H9 (cell line): ENCODE measurements around the gene RAD54L. TPM values are rescaled to one million over a fixed set of nuclear protein-coding genes. Genes with fewer than 3 reads are reported as not detected.

Experiments used
- DNase-seq: peaks from one replicate; pipeline ENCODE4 v3.0.0-alpha.2; 2017
- H2AFZ ChIP-seq: one replicate; pipeline ENCODE4 v1.6.1; 2013; ENCODE audit warnings: mild to moderate bottlenecking, low read length, control low read depth, moderate library complexity
- H2AK5ac ChIP-seq: 2 replicates; pipeline ENCODE4 v1.6.1; 2013; ENCODE audit warnings: low read length, control low read depth, mixed read lengths; ENCODE audit not compliant: insufficient read length
- H2BK120ac ChIP-seq: one replicate; pipeline ENCODE4 v1.6.1; 2013; ENCODE audit warnings: low read depth, mild to moderate bottlenecking, low read length, control low read depth, inconsistent platforms; ENCODE audit not compliant: poor library complexity, severe bottlenecking
- H2BK12ac ChIP-seq: 2 replicates; pipeline ENCODE4 v1.6.1; 2013; ENCODE audit warnings: low read length, control low read depth, mixed read lengths, low read depth; ENCODE audit not compliant: insufficient read length
- H2BK15ac ChIP-seq: 2 replicates; pipeline ENCODE4 v1.6.1; 2013; ENCODE audit warnings: low read depth, low read length, control low read depth
- H2BK20ac ChIP-seq: one replicate; pipeline ENCODE4 v1.6.1; 2013; ENCODE audit warnings: low read depth, mild to moderate bottlenecking, low read length, control low read depth, inconsistent platforms; ENCODE audit not compliant: poor library complexity, severe bottlenecking
- H2BK5ac ChIP-seq: 2 replicates; pipeline ENCODE4 v1.6.1; 2013; ENCODE audit warnings: low read length, control low read depth, mixed read lengths; ENCODE audit not compliant: insufficient read length
- H3K14ac ChIP-seq: 2 replicates; pipeline ENCODE4 v1.6.1; 2013; ENCODE audit warnings: low read length, control low read depth; ENCODE audit not compliant: insufficient read depth
- H3K18ac ChIP-seq: 2 replicates; pipeline ENCODE4 v1.6.1; 2013; ENCODE audit warnings: low read depth, mild to moderate bottlenecking, mixed read lengths, low read length, control low read depth; ENCODE audit not compliant: insufficient read length
- H3K23ac ChIP-seq: 2 replicates; pipeline ENCODE4 v1.6.1; 2013; ENCODE audit warnings: low read length, control low read depth, mixed read lengths, low read depth; ENCODE audit not compliant: insufficient read length
- H3K23me2 ChIP-seq: 2 replicates; pipeline ENCODE4 v1.6.1; 2013; ENCODE audit warnings: low read depth, mild to moderate bottlenecking, mixed read lengths, low read length, control low read depth; ENCODE audit not compliant: insufficient read length, poor library complexity, severe bottlenecking
- H3K27ac ChIP-seq: 2 replicates; pipeline ENCODE4 v1.5.1; 2013; ENCODE audit warnings: low read length, control low read depth, mixed read lengths, low read depth; ENCODE audit not compliant: insufficient read length
- H3K27me3 ChIP-seq: 2 replicates; pipeline ENCODE4 v1.6.1; 2013; ENCODE audit warnings: low read length, control low read depth, inconsistent platforms; ENCODE audit not compliant: insufficient read depth
- H3K4ac ChIP-seq: 2 replicates; pipeline ENCODE4 v1.6.1; 2013; ENCODE audit warnings: low read depth, mild to moderate bottlenecking, control low read depth, inconsistent platforms, low read length, moderate library complexity
- H3K4me1 ChIP-seq: 2 replicates; pipeline ENCODE4 v1.6.1; 2013; ENCODE audit warnings: low read length, control low read depth, inconsistent platforms; ENCODE audit not compliant: insufficient read depth
- H3K4me2 ChIP-seq: 2 replicates; pipeline ENCODE4 v1.6.1; 2013; ENCODE audit warnings: low read length, control low read depth, mixed read lengths; ENCODE audit not compliant: insufficient read length, insufficient read depth
- H3K56ac ChIP-seq: 2 replicates; pipeline ENCODE4 v1.6.1; 2013; ENCODE audit warnings: low read depth, mild to moderate bottlenecking, mixed read lengths, low read length, control low read depth; ENCODE audit not compliant: insufficient read length
- H3K79me1 ChIP-seq: 2 replicates; pipeline ENCODE4 v1.6.1; 2013; ENCODE audit warnings: low read depth, mild to moderate bottlenecking, moderate library complexity, low read length, control low read depth, inconsistent platforms; ENCODE audit not compliant: insufficient read depth, poor library complexity, severe bottlenecking
- H3K79me2 ChIP-seq: 2 replicates; pipeline ENCODE4 v1.6.1; 2013; ENCODE audit warnings: low read length, control low read depth, inconsistent platforms; ENCODE audit not compliant: insufficient read depth
- H3K9ac ChIP-seq: 2 replicates; pipeline ENCODE4 v1.6.1; 2013; ENCODE audit warnings: low read length, control low read depth, mixed read lengths; ENCODE audit not compliant: insufficient read length; ENCODE audit errors: extremely low read depth
- H3K9me3 ChIP-seq: one replicate; pipeline ENCODE4 v1.6.1; 2013; ENCODE audit warnings: low read depth, low read length, inconsistent platforms; ENCODE audit not compliant: control insufficient read depth
- H3T11ph ChIP-seq: one replicate; pipeline ENCODE4 v1.6.1; 2013; ENCODE audit warnings: mild to moderate bottlenecking, low read length, control low read depth, inconsistent platforms
- H4K20me1 ChIP-seq: one replicate; pipeline ENCODE4 v1.6.1; 2013; ENCODE audit not compliant: control insufficient read depth, insufficient read length, insufficient read depth
- H4K5ac ChIP-seq: 2 replicates; pipeline ENCODE4 v1.6.1; 2013; ENCODE audit warnings: low read depth, mild to moderate bottlenecking, mixed read lengths, low read length, control low read depth; ENCODE audit not compliant: insufficient read length
- H4K8ac ChIP-seq: replicated peaks from 2 replicates; pipeline ENCODE4 v1.6.1; 2013; ENCODE audit warnings: low read length, control low read depth, mixed read lengths, low read depth; ENCODE audit not compliant: insufficient read length
- H4K91ac ChIP-seq: 2 replicates; pipeline ENCODE4 v1.6.1; 2013; ENCODE audit warnings: low read depth, mild to moderate bottlenecking, moderate library complexity, mixed read lengths, low read length, control low read depth; ENCODE audit not compliant: insufficient read length
- H3K27ac Mint-ChIP-seq, 3 experiments: 2 replicates in 2 of 3; 3 replicates in 1 of 3; pipeline ENCODE4 v1.8.0; 2020 to 2021; ENCODE audit warnings: mixed read lengths in 3 of 3, mild to moderate bottlenecking in 1 of 3, moderate library complexity in 1 of 3
- H3K27me3 Mint-ChIP-seq: 2 replicates; pipeline ENCODE4 v1.8.0; 2021; ENCODE audit warnings: low read depth, mild to moderate bottlenecking, moderate library complexity, mixed read lengths
- H3K36me3 Mint-ChIP-seq, 3 experiments: 2 replicates in 2 of 3; 3 replicates in 1 of 3; pipeline ENCODE4 v1.8.0; 2020 to 2021; ENCODE audit warnings: low read depth in 3 of 3, mixed read lengths in 3 of 3; ENCODE audit not compliant: insufficient read depth in 1 of 3
- H3K4me1 Mint-ChIP-seq, 2 experiments: 2 replicates each; pipeline ENCODE4 v1.8.0; 2020; ENCODE audit warnings: mixed read lengths in 2 of 2
- H3K4me3 Mint-ChIP-seq, 2 experiments: 2 replicates in 1 of 2; 3 replicates in 1 of 2; pipeline ENCODE4 v1.8.0; 2020 to 2021; ENCODE audit warnings: mild to moderate bottlenecking in 2 of 2, mixed read lengths in 2 of 2, moderate library complexity in 1 of 2
- H3K9me3 Mint-ChIP-seq, 2 experiments: 2 replicates in 1 of 2; 3 replicates in 1 of 2; pipeline ENCODE4 v1.8.0; 2020; ENCODE audit warnings: mild to moderate bottlenecking in 2 of 2, mixed read lengths in 2 of 2, moderate library complexity in 1 of 2
- WGBS: extraction: QIAGEN DNeasy Blood & Tissue Kit; methylation state at CpG from one replicate; pipeline ENCODE4 v1.1.7; 2013; ENCODE audit warnings: missing lambda C conversion rate, low lambda C conversion rate, mixed read lengths; ENCODE audit not compliant: insufficient read length; ENCODE audit errors: extremely low coverage; 5-methylcytosine and 5-hydroxymethylcytosine counted together
- total RNA-seq: library from RNA; stranded (reverse); gene quantifications from 2 replicates; pipeline ENCODE4 v1.2.1, GENCODE V29; 2021
- TF ChIP-seq, protein P1 (sequence below): fragments of 200-600 bp; sonication (generic); conservative IDR thresholded peaks from 3 replicates; pipeline ENCODE4 v1.8.0; 2021; ENCODE audit warnings: antibody characterized with exemption, mild to moderate bottlenecking

RAD54L gene
- total RNA-seq, 1 experiment from 2014 or later = 43.4 TPM

DNA sequence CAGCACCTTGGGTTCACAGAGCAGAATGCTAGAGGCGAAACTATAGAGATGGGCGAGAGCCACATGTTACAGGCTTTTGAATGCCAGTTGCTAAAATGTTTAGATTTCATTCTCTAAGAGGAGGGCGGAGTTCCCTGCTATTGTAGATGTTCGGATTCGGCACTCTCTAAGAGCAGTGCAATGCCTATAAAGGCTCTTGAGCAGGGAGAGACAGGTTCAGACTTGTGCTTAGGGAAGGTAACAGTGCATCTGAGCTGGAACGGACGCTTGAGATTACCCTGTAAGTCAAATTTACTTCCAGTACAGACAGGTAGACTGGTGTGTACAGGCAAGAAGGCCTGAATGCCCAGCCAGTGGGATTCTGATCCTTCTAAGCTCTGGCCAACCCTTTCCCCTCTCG is 29.1 kb upstream of the RAD54L start:
- Histone ChIP-seq H3K9ac (no peak overlapping the region), H3K23me2 (no peaks in the 10 kb centered on the region), H3K79me1 (no peaks in the 10 kb centered on the region), H3T11ph (no peak overlapping the region), H4K8ac (no peak overlapping the region), H2BK12ac (no peak overlapping the region), H3K27ac (no peak overlapping the region), H3K27me3 (no peaks in the 10 kb centered on the region), H3K4me2 (no peak overlapping the region), H2BK5ac (no peak overlapping the region), H3K56ac (no peak overlapping the region), H3K23ac (no peak overlapping the region), H2AK5ac (no peak overlapping the region), H4K91ac (no peak overlapping the region), H3K4me1 (no peaks in the 10 kb centered on the region), H2BK20ac (no peak overlapping the region), H3K4ac (no peak overlapping the region), H4K5ac (no peak overlapping the region), H3K14ac (no peak overlapping the region), H2BK15ac (no peak overlapping the region), H3K9me3 (no peaks in the 10 kb centered on the region), H2BK120ac (no peak overlapping the region), H3K79me2 (no peaks in the 10 kb centered on the region), H4K20me1 (no peaks in the 10 kb centered on the region), H2AFZ (no peak overlapping the region), H3K18ac (no peak overlapping the region)
- no peaks in the 10 kb centered on the region; a peak in 1 of 5 replicates for H3K9me3 Mint-ChIP-seq
- WGBS = no CpG with 5 or more reads among the region's 8 CpGs
- TF ChIP-seq, protein P1, sequence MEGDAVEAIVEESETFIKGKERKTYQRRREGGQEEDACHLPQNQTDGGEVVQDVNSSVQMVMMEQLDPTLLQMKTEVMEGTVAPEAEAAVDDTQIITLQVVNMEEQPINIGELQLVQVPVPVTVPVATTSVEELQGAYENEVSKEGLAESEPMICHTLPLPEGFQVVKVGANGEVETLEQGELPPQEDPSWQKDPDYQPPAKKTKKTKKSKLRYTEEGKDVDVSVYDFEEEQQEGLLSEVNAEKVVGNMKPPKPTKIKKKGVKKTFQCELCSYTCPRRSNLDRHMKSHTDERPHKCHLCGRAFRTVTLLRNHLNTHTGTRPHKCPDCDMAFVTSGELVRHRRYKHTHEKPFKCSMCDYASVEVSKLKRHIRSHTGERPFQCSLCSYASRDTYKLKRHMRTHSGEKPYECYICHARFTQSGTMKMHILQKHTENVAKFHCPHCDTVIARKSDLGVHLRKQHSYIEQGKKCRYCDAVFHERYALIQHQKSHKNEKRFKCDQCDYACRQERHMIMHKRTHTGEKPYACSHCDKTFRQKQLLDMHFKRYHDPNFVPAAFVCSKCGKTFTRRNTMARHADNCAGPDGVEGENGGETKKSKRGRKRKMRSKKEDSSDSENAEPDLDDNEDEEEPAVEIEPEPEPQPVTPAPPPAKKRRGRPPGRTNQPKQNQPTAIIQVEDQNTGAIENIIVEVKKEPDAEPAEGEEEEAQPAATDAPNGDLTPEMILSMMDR = no peak
- H3K27ac Mint-ChIP-seq = no peak overlapping the region; a peak in 2 of 7 replicates
- H3K36me3 Mint-ChIP-seq = peaks cover 0 to 14% (median 13%) of the 10 kb centered on the region in 3 experiments; a peak in 3 of 7 replicates
- no peak for DNase-seq
- H3K27me3 Mint-ChIP-seq = no peaks in the 10 kb centered on the region
- H3K4me3 Mint-ChIP-seq = no peak overlapping the region
- peaks cover 20 to 25% of the 10 kb centered on the region in 2 experiments for H3K4me1 Mint-ChIP-seq
